ENCODE results near the gene CRYBA1. TPM values are rescaled to one million over a fixed set of nuclear protein-coding genes. Genes with fewer than 3 reads are reported as not detected.

CRYBA1 gene
- total and polyA plus RNA-seq, 2 donors (not counting 1 experiment from before 2014, with no cell fraction given) = 0.17 TPM; not detected in 1

GRCh38 chr17:29214215-29215146 lies 32.2 kb upstream of the CRYBA1 start:
- Histone ChIP-seq H3K4me1 (ENCODE audit: control insufficient read depth, extremely low read depth, insufficient read depth, low read length) (no peaks in the 10 kb centered on the region), H3K4me2 (ENCODE audit: extremely low read depth, insufficient read depth, low read length) (no peak overlapping the region), H3K27ac (ENCODE audit: insufficient read depth, low read length) (no peak overlapping the region), H3K9ac (ENCODE audit: insufficient read depth, low read length) (no peak overlapping the region), H2AFZ (ENCODE audit: low read length) (no peak overlapping the region), H3K4me3 (replicated peaks in 1 of 4; ENCODE audit: control extremely low read depth in 1 of 4, insufficient read depth in 1 of 4, low read depth in 3 of 4, low read length in 4 of 4) (no peak overlapping the region), H3K36me3 (ENCODE audit: control insufficient read depth, insufficient read depth, low read length) (no peaks in the 10 kb centered on the region), H3K79me2 (ENCODE audit: control insufficient read depth, insufficient read depth, low read length) (no peaks in the 10 kb centered on the region), H4K20me1 (ENCODE audit: control insufficient read depth, extremely low read depth, insufficient read depth, low read length) (no peaks in the 10 kb centered on the region), H3K27me3 (ENCODE audit: control insufficient read depth, insufficient read depth, low read length) (no peaks in the 10 kb centered on the region), H3K9me3 (ENCODE audit: control insufficient read depth, insufficient read depth, low read depth, low read length) (no peaks in the 10 kb centered on the region)
- no peak for DNase-seq (ENCODE audit: low read depth in 2 of 2)
- no peak for TF ChIP-seq EZH2 (IDR thresholded peaks at IDR 0.05; ENCODE audit: low read length, missing control alignments)
- no peak for TF ChIP-seq CTCF (conservative IDR thresholded peaks at IDR 0.05 in 1 of 2, IDR thresholded peaks at IDR 0.05 in 1 of 2; ENCODE audit: low read depth in 1 of 2, low read length in 2 of 2)

GRCh38 chr17:29215174-29215573 lies 31.5 kb upstream of the CRYBA1 start:
- H4K20me1 ChIP-seq (ENCODE audit: control insufficient read depth, extremely low read depth, insufficient read depth, low read length) = no peaks in the 10 kb centered on the region
- H3K4me1 ChIP-seq (ENCODE audit: control insufficient read depth, extremely low read depth, insufficient read depth, low read length) = no peaks in the 10 kb centered on the region
- no peak overlapping the region for H3K4me3 ChIP-seq (replicated peaks in 1 of 4; ENCODE audit: control extremely low read depth in 1 of 4, insufficient read depth in 1 of 4, low read depth in 3 of 4, low read length in 4 of 4)
- no peaks in the 10 kb centered on the region for H3K79me2 ChIP-seq (ENCODE audit: control insufficient read depth, insufficient read depth, low read length)
- H3K27ac ChIP-seq (ENCODE audit: insufficient read depth, low read length) = no peak overlapping the region
- H2AFZ ChIP-seq (ENCODE audit: low read length) = no peak overlapping the region
- H3K9me3 ChIP-seq (ENCODE audit: control insufficient read depth, insufficient read depth, low read depth, low read length) = no peaks in the 10 kb centered on the region
- H3K27me3 ChIP-seq (ENCODE audit: control insufficient read depth, insufficient read depth, low read length) = no peaks in the 10 kb centered on the region
- H3K4me2 ChIP-seq (ENCODE audit: extremely low read depth, insufficient read depth, low read length) = no peak overlapping the region
- TF ChIP-seq CTCF (conservative IDR thresholded peaks at IDR 0.05 in 1 of 2, IDR thresholded peaks at IDR 0.05 in 1 of 2; ENCODE audit: low read depth in 1 of 2, low read length in 2 of 2) (no peak), EZH2 (IDR thresholded peaks at IDR 0.05; ENCODE audit: low read length, missing control alignments) (no peak)
- H3K36me3 ChIP-seq (ENCODE audit: control insufficient read depth, insufficient read depth, low read length) = no peaks in the 10 kb centered on the region
- H3K9ac ChIP-seq (ENCODE audit: insufficient read depth, low read length) = no peak overlapping the region
- DNase-seq (ENCODE audit: low read depth in 2 of 2) = no peak

- DNase-seq (ENCODE audit: low read depth in 2 of 2) = peak; percentile 41 to 60
- H3K9me3 ChIP-seq (ENCODE audit: control insufficient read depth, insufficient read depth, low read depth, low read length) = no peaks in the 10 kb centered on the region
- no peak overlapping the region for H2AFZ ChIP-seq (ENCODE audit: low read length)
- TF ChIP-seq EZH2 (IDR thresholded peaks at IDR 0.05; ENCODE audit: low read length, missing control alignments) = no peak
- TF ChIP-seq CTCF (conservative IDR thresholded peaks at IDR 0.05 in 1 of 2, IDR thresholded peaks at IDR 0.05 in 1 of 2; ENCODE audit: low read depth in 1 of 2, low read length in 2 of 2) = no peak
- no peak overlapping the region for H3K4me2 ChIP-seq (ENCODE audit: extremely low read depth, insufficient read depth, low read length)
- no peaks in the 10 kb centered on the region for H3K4me1 ChIP-seq (ENCODE audit: control insufficient read depth, extremely low read depth, insufficient read depth, low read length)
- H3K79me2 ChIP-seq (ENCODE audit: control insufficient read depth, insufficient read depth, low read length) = no peaks in the 10 kb centered on the region
- no peaks in the 10 kb centered on the region for H4K20me1 ChIP-seq (ENCODE audit: control insufficient read depth, extremely low read depth, insufficient read depth, low read length)
- no peak overlapping the region for H3K4me3 ChIP-seq (replicated peaks in 1 of 4; ENCODE audit: control extremely low read depth in 1 of 4, insufficient read depth in 1 of 4, low read depth in 3 of 4, low read length in 4 of 4)
- no peaks in the 10 kb centered on the region for H3K36me3 ChIP-seq (ENCODE audit: control insufficient read depth, insufficient read depth, low read length)
- no peaks in the 10 kb centered on the region for H3K27me3 ChIP-seq (ENCODE audit: control insufficient read depth, insufficient read depth, low read length)
- no peak overlapping the region for H3K9ac ChIP-seq (ENCODE audit: insufficient read depth, low read length)
- H3K27ac ChIP-seq (ENCODE audit: insufficient read depth, low read length) = no peak overlapping the region
Observed at GRCh38 chr17:29215717-29216116, 30.9 kb upstream of the CRYBA1 start.

Measured in fibroblast of lung (primary cell).